ENCODE measurements around the gene MTMR3. TPM values are rescaled to one million over a fixed set of nuclear protein-coding genes. Genes with fewer than 3 reads are reported as not detected.
"Not testable (repeated sequence)": the region's sequence is repeated elsewhere in the genome, so short reads cannot be mapped to it uniquely, and the experiment has no call there.

MTMR3 gene
- total RNA-seq, 2 experiments from 2014 or later = 16.3 to 16.9 TPM

- H3K27me3 Mint-ChIP-seq = no peaks in the 10 kb centered on the region
- H3K27ac Mint-ChIP-seq = no peak overlapping the region
- H3K9me3 Mint-ChIP-seq = no peaks in the 10 kb centered on the region
Observed at GRCh38 chr22:30044369-30044768, 161.4 kb downstream of the MTMR3 start.

GRCh38 chr22:30044881-30045493 lies 162.0 kb downstream of the MTMR3 start:
- H3K9me3 Mint-ChIP-seq = no peaks in the 10 kb centered on the region
- no peak for DNase-seq
- no peak overlapping the region for H3K27ac Mint-ChIP-seq
- H3K27me3 Mint-ChIP-seq = no peaks in the 10 kb centered on the region
- H3K4me3 Mint-ChIP-seq = no peak overlapping the region
- peaks cover 2% of the 10 kb centered on the region for H3K4me1 Mint-ChIP-seq
- no peaks in the 10 kb centered on the region for H3K36me3 Mint-ChIP-seq

More at GRCh38 chr22:30044369-30044768, 161.4 kb downstream of the MTMR3 start:
- no peak for DNase-seq
- peaks cover 2% of the 10 kb centered on the region for H3K4me1 Mint-ChIP-seq
- H3K36me3 Mint-ChIP-seq = no peaks in the 10 kb centered on the region
- H3K4me3 Mint-ChIP-seq = no peak overlapping the region

- Mint-ChIP-seq H3K27me3 (no peaks in the 10 kb centered on the region), H3K4me3 (no peak overlapping the region), H3K27ac (no peak overlapping the region), H3K4me1 (peaks cover 2% of the 10 kb centered on the region), H3K9me3 (no peaks in the 10 kb centered on the region), H3K36me3 (no peaks in the 10 kb centered on the region)
- DNase-seq = no peak
Observed at GRCh38 chr22:30045494-30045887, 162.5 kb downstream of the MTMR3 start.

DNA sequence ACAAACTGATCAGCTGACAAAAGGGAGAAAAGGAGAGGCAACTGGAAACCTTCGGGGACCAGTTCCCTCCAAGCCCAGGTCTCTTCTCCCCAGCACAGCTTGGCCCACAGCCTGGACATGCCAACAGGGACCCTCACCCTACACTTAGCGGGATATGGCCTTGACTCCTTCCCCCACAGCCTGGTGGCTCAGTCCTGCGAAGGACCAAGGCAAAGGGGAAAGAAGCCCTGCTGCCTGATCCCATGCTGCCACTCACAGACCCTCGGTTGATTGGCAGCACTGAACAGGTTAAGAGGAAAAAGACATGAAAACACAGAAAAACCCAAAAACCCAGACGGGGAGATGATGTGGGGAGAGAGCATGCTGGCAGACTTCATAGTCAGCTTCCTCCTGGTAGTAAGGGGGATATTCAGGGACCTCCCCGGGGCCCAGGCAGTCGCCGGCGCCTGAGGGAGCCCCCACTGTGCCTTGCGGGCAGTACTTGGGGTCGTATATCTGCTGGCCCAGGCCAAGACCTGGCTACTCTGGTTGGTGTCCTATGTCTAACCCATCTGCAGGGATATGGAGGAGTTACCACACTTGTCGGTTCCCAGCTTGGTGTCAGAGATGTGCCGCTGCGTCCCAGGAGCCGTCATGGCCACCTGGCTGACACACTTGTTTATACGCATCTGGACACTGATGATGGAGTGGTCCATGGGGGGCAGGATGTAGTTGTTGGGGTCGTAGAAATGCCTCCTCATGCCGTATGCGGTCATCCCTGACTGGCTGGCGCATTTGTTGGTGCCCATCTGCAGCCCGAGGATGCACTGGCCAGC lies 163.1 kb downstream of the MTMR3 start:
- H3K4me3 Mint-ChIP-seq = no peak overlapping the region
- no peaks in the 10 kb centered on the region for H3K36me3 Mint-ChIP-seq
- no peak for DNase-seq
- H3K4me1 Mint-ChIP-seq = peaks cover 2% of the 10 kb centered on the region
- H3K27me3 Mint-ChIP-seq = no peaks in the 10 kb centered on the region
- H3K9me3 Mint-ChIP-seq = no peaks in the 10 kb centered on the region
- H3K27ac Mint-ChIP-seq = no peak overlapping the region

DNA sequence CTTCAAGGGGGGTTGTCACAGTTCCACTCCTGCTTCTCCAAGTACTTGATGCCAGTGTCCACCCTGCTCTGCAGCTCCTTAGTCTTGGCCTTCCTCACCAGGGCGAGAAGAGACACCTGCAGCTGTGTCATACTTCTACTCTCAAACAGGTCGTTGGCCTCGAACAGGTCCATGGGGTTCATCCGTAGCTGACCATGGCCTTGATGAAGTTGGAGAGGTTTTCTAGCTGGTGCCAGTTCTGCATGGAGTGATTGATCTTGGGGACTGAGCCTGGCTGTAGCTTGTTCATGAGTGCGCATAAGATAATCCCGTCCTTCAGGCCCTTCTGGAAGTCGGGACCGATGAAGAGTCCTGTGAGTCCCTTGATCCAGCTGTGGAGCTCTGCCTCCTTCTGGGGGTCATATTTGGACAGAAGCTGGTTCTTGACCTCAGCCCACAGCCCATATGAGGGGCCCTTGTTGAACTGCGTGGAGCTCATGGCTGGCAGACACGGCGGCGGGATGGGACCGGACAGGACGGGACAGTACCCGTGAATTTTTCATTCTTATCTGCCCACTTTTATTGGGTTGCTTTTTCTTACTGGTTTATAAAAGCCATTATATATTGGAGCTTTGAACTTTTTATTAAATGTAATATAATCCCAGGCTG lies 163.9 kb downstream of the MTMR3 start:
- H3K9me3 Mint-ChIP-seq = no peaks in the 10 kb centered on the region
- DNase-seq = no peak
- H3K27me3 Mint-ChIP-seq = no peaks in the 10 kb centered on the region
- H3K4me1 Mint-ChIP-seq = peaks cover 2% of the 10 kb centered on the region
- no peak overlapping the region for H3K4me3 Mint-ChIP-seq
- H3K27ac Mint-ChIP-seq = no peak overlapping the region
- no peaks in the 10 kb centered on the region for H3K36me3 Mint-ChIP-seq

- Mint-ChIP-seq H3K27me3 (no peaks in the 10 kb centered on the region), H3K9me3 (no peaks in the 10 kb centered on the region), H3K4me3 (no peak overlapping the region), H3K27ac (no peak overlapping the region), H3K4me1 (peaks cover 2% of the 10 kb centered on the region), H3K36me3 (no peaks in the 10 kb centered on the region)
- DNase-seq = no peak
Observed at GRCh38 chr22:30047364-30047738, 164.4 kb downstream of the MTMR3 start.

- H3K27ac Mint-ChIP-seq = no peak overlapping the region
- DNase-seq = no peak
- H3K27me3 Mint-ChIP-seq = no peaks in the 10 kb centered on the region
- H3K4me3 Mint-ChIP-seq = no peak overlapping the region
- H3K4me1 Mint-ChIP-seq = peaks cover 2% of the 10 kb centered on the region
- no peaks in the 10 kb centered on the region for H3K36me3 Mint-ChIP-seq
- no peaks in the 10 kb centered on the region for H3K9me3 Mint-ChIP-seq
Observed at GRCh38 chr22:30048681-30049080, 165.7 kb downstream of the MTMR3 start.

- Mint-ChIP-seq H3K4me1 (no peaks in the 10 kb centered on the region), H3K36me3 (peaks cover 3% of the 10 kb centered on the region), H3K27me3 (peaks cover 6% of the 10 kb centered on the region), H3K4me3 (no peak overlapping the region), H3K27ac (no peak overlapping the region), H3K9me3 (peaks cover 9% of the 10 kb centered on the region)
- no peak for DNase-seq
Observed at GRCh38 chr22:30054067-30054763, 171.2 kb downstream of the MTMR3 start.

GRCh38 chr22:30054764-30055069 lies 171.7 kb downstream of the MTMR3 start:
- no peaks in the 10 kb centered on the region for H3K4me1 Mint-ChIP-seq
- peaks cover 12% of the 10 kb centered on the region for H3K9me3 Mint-ChIP-seq
- DNase-seq = no peak
- no peak overlapping the region for H3K4me3 Mint-ChIP-seq
- no peak overlapping the region for H3K27ac Mint-ChIP-seq
- peaks cover 6% of the 10 kb centered on the region for H3K27me3 Mint-ChIP-seq
- H3K36me3 Mint-ChIP-seq = peaks cover 3% of the 10 kb centered on the region

DNA sequence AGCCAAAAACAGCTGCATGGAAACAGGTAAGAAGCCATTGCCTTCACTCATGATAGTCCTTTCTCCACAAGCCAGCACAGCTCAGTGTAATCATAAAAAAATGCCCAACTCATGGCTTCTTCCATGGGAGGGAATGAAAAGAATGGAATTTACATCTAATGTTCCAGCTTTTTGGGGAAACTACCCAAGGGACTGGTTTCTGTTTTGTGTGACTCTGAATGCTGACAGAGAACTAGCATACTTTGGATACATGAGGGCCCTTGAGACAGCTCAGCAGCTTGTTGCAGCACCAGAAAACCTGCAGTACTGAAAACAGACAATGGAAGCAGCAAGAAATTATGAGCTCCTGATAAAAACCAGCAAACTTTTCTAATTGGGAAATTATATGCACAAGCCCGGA lies 173.0 kb downstream of the MTMR3 start:
- no peak for DNase-seq
- Mint-ChIP-seq H3K4me1 (no peaks in the 10 kb centered on the region), H3K36me3 (peaks cover 3% of the 10 kb centered on the region), H3K27ac (no peak overlapping the region), H3K4me3 (no peak overlapping the region), H3K27me3 (peaks cover 6% of the 10 kb centered on the region), H3K9me3 (peaks cover 12% of the 10 kb centered on the region)

GRCh38 chr22:30057375-30057774 lies 174.4 kb downstream of the MTMR3 start:
- no peak overlapping the region for H3K4me3 Mint-ChIP-seq
- peaks cover 3% of the 10 kb centered on the region for H3K36me3 Mint-ChIP-seq
- no peak overlapping the region for H3K27ac Mint-ChIP-seq
- H3K9me3 Mint-ChIP-seq = peaks cover 14% of the 10 kb centered on the region
- H3K4me1 Mint-ChIP-seq = no peaks in the 10 kb centered on the region
- no peak for DNase-seq
- H3K27me3 Mint-ChIP-seq = peaks cover 6% of the 10 kb centered on the region

DNA sequence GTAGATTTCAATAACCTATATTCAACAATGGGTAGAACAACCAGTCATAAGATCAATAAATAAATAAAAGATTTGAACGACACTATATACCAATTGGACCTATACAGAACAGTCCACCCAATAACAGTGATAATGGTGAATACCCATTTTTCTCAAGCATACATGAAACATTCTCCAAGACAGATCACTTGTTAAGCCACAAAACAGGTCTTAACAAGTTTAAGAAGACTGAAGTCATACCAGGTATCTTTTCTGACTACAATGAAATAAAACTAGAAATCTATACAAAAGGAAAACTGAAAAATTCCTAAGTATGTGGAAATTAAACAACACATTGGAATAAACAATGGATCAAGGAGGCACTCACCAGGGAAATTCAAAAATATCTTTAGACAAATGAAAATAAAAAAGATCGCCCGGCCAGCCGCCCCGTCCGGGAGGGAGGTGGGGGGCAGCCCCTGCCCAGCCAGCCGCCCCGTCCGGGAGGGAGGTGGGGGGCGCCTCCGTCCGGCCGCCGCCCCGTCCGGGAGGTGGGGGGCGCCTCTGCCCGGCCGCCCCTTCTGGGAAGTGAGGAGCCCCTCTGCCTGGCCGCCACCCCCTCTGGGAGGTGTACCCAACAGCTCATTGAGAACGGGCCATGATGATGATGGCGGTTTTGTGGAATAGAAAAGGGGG lies 176.5 kb downstream of the MTMR3 start:
- not testable (repeated sequence) for H3K27ac Mint-ChIP-seq, H3K4me1 Mint-ChIP-seq, H3K36me3 Mint-ChIP-seq, DNase-seq, H3K4me3 Mint-ChIP-seq
- H3K9me3 Mint-ChIP-seq = peaks cover 28% of the 10 kb centered on the region
- H3K27me3 Mint-ChIP-seq = peaks cover 17% of the 10 kb centered on the region

DNA sequence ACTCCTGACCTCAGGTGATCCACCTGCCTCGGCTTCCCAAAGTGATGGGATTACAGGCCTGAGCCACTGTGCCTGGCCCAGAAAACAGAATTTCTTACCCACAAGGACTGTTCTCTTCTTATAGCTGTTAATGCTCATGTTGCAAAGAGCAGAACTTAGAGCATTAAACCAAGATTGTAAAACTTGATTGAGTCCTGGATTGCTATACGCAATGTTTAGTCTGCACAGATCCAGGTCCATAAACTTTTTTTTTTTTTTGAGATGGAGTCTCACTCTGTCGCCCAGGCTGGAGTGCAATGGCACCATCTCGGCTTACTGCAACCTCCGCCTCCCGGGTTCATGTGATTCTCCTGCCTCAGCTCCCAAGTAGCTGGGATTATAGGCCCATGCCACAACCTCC lies 178.1 kb downstream of the MTMR3 start:
- H3K36me3 Mint-ChIP-seq, H3K4me1 Mint-ChIP-seq, H3K4me3 Mint-ChIP-seq, H3K27ac Mint-ChIP-seq, DNase-seq: not testable (repeated sequence)
- Mint-ChIP-seq H3K9me3 (peaks cover 33% of the 10 kb centered on the region), H3K27me3 (peaks cover 19% of the 10 kb centered on the region)

DNA sequence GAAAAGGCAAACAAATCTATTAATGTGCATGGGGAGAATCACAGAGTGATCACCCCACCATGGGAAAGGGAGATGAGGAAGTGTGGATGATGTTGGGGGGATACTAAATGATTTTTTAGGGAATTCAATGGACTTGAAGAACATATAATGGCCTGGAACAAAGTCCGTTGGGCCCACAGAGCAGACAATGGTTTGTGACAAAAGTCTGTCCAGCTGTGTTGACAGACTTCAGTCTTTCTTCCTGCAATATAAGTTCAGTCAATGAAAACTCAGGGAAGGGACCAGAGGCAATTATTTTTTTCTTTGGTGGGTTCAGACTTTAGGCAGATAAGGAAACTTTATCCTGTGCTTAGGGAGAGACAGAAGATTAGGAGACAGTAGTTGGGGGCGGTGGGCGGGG lies 179.3 kb downstream of the MTMR3 start:
- Mint-ChIP-seq H3K27ac (no peak overlapping the region), H3K36me3 (no peaks in the 10 kb centered on the region), H3K4me3 (no peak overlapping the region), H3K27me3 (peaks cover 13% of the 10 kb centered on the region), H3K4me1 (no peaks in the 10 kb centered on the region), H3K9me3 (peaks cover 27% of the 10 kb centered on the region)
- DNase-seq = no peak

DNA sequence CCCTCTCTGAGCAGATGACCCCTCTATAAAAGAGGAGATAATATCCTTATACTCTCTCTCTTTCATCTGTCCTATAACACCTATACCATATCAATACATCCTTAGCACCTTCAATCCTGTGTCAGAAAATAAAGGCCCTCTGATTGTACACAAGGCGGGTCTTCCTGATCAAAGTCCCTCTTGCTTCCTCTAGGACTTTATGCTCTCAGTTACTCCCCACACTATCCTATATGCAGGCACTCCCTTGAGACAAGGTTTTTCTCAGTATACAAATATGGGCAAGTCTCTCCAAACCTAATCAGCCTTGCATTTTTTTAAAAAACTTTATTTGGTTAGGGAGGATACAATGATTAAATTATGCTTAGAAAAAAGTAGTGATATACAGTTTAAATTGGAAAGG lies 180.0 kb downstream of the MTMR3 start:
- H3K36me3 Mint-ChIP-seq = no peaks in the 10 kb centered on the region
- no peak overlapping the region for H3K27ac Mint-ChIP-seq
- no peak for DNase-seq
- H3K9me3 Mint-ChIP-seq = peaks cover 24% of the 10 kb centered on the region
- no peaks in the 10 kb centered on the region for H3K4me1 Mint-ChIP-seq
- H3K27me3 Mint-ChIP-seq = peaks cover 13% of the 10 kb centered on the region
- H3K4me3 Mint-ChIP-seq = no peak overlapping the region
